ENCODE results near the gene TSPAN11.

GRCh38 chr12:30989754-30990153 lies 63.2 kb downstream of the TSPAN11 start:
- TF ChIP-seq CTCF (IDR thresholded peaks at IDR 0.05; ENCODE audit: insufficient read depth, low read length, poor library complexity, severe bottlenecking) (peak; percentile 48), EZH2phosphoT487 (conservative IDR thresholded peaks at IDR 0.05; ENCODE audit: low read length) (no peak)

Data from SU-DHL-6 (cell line).